Measurements from ENCODE around the gene PSAPL1. TPM values are rescaled to one million over a fixed set of nuclear protein-coding genes. Genes with fewer than 3 reads are reported as not detected.

PSAPL1 gene
- total and polyA plus RNA-seq, 4 donors: not detected

DNA sequence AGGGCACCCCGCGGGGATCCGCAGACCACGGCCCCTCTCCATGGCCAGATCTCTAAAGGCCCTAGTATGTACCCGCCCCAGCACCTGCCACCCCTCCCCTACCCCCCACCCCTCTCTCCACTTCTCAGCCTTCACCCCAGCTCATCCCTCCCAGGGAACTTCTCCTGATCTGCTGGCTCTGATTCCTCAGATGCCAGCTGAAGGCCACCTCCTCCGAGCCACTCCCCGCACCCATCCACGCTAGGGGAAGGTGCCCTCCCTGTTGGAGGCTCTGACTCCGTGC is 11.9 kb downstream of the PSAPL1 start:
- H3K36me3 ChIP-seq (ENCODE audit: control insufficient read depth in 4 of 4, insufficient read depth in 3 of 4, low read depth in 1 of 4, low read length in 3 of 4): no peaks in the 10 kb centered on the region
- no peak overlapping the region for H3K9ac ChIP-seq (ENCODE audit: low read depth in 1 of 2, low read length in 2 of 2)
- no peaks in the 10 kb centered on the region for H3K9me3 ChIP-seq (ENCODE audit: control insufficient read depth in 4 of 4, low read length in 3 of 4)
- H3K27me3 ChIP-seq (ENCODE audit: control insufficient read depth in 4 of 4, insufficient read depth in 4 of 4, low read length in 3 of 4): no peaks in the 10 kb centered on the region
- TF ChIP-seq EGR1 (IDR thresholded peaks at IDR 0.05; ENCODE audit: low read depth in 2 of 2) (no peak), HNF4G (IDR thresholded peaks at IDR 0.05) (no peak), FOXA1 (IDR thresholded peaks at IDR 0.05) (no peak), RXRA (IDR thresholded peaks at IDR 0.05) (no peak), HNF4A (conservative IDR thresholded peaks at IDR 0.05) (no peak), GABPA (IDR thresholded peaks at IDR 0.05 in 1 of 2, conservative IDR thresholded peaks at IDR 0.05 in 1 of 2) (no peak), FOXA2 (IDR thresholded peaks at IDR 0.05) (no peak), TAF1 (conservative IDR thresholded peaks at IDR 0.05) (no peak), YY1 (IDR thresholded peaks at IDR 0.05) (no peak), SP1 (IDR thresholded peaks at IDR 0.05) (no peak)
- TF ChIP-seq, protein P1, sequence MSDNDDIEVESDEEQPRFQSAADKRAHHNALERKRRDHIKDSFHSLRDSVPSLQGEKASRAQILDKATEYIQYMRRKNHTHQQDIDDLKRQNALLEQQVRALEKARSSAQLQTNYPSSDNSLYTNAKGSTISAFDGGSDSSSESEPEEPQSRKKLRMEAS (IDR thresholded peaks at IDR 0.05): no peak
- TF ChIP-seq, protein P2, sequence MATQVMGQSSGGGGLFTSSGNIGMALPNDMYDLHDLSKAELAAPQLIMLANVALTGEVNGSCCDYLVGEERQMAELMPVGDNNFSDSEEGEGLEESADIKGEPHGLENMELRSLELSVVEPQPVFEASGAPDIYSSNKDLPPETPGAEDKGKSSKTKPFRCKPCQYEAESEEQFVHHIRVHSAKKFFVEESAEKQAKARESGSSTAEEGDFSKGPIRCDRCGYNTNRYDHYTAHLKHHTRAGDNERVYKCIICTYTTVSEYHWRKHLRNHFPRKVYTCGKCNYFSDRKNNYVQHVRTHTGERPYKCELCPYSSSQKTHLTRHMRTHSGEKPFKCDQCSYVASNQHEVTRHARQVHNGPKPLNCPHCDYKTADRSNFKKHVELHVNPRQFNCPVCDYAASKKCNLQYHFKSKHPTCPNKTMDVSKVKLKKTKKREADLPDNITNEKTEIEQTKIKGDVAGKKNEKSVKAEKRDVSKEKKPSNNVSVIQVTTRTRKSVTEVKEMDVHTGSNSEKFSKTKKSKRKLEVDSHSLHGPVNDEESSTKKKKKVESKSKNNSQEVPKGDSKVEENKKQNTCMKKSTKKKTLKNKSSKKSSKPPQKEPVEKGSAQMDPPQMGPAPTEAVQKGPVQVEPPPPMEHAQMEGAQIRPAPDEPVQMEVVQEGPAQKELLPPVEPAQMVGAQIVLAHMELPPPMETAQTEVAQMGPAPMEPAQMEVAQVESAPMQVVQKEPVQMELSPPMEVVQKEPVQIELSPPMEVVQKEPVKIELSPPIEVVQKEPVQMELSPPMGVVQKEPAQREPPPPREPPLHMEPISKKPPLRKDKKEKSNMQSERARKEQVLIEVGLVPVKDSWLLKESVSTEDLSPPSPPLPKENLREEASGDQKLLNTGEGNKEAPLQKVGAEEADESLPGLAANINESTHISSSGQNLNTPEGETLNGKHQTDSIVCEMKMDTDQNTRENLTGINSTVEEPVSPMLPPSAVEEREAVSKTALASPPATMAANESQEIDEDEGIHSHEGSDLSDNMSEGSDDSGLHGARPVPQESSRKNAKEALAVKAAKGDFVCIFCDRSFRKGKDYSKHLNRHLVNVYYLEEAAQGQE (IDR thresholded peaks at IDR 0.05): no peak
- TF ChIP-seq, protein P3, sequence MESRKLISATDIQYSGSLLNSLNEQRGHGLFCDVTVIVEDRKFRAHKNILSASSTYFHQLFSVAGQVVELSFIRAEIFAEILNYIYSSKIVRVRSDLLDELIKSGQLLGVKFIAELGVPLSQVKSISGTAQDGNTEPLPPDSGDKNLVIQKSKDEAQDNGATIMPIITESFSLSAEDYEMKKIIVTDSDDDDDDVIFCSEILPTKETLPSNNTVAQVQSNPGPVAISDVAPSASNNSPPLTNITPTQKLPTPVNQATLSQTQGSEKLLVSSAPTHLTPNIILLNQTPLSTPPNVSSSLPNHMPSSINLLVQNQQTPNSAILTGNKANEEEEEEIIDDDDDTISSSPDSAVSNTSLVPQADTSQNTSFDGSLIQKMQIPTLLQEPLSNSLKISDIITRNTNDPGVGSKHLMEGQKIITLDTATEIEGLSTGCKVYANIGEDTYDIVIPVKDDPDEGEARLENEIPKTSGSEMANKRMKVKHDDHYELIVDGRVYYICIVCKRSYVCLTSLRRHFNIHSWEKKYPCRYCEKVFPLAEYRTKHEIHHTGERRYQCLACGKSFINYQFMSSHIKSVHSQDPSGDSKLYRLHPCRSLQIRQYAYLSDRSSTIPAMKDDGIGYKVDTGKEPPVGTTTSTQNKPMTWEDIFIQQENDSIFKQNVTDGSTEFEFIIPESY (IDR thresholded peaks at IDR 0.05): no peak
- TF ChIP-seq, protein P4, sequence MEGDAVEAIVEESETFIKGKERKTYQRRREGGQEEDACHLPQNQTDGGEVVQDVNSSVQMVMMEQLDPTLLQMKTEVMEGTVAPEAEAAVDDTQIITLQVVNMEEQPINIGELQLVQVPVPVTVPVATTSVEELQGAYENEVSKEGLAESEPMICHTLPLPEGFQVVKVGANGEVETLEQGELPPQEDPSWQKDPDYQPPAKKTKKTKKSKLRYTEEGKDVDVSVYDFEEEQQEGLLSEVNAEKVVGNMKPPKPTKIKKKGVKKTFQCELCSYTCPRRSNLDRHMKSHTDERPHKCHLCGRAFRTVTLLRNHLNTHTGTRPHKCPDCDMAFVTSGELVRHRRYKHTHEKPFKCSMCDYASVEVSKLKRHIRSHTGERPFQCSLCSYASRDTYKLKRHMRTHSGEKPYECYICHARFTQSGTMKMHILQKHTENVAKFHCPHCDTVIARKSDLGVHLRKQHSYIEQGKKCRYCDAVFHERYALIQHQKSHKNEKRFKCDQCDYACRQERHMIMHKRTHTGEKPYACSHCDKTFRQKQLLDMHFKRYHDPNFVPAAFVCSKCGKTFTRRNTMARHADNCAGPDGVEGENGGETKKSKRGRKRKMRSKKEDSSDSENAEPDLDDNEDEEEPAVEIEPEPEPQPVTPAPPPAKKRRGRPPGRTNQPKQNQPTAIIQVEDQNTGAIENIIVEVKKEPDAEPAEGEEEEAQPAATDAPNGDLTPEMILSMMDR (IDR thresholded peaks at IDR 0.05; ENCODE audit: low read depth, low read length, missing input control): no peak
- DNase-seq (ENCODE audit: low spot score): no peak
- H3K4me3 ChIP-seq (ENCODE audit: low read depth in 1 of 3, low read length in 3 of 3): no peak overlapping the region
- H3K4me1 ChIP-seq (ENCODE audit: control insufficient read depth in 4 of 4, insufficient read depth in 4 of 4, low read length in 3 of 4): no peaks in the 10 kb centered on the region
- 94% methylated on average over 9 of the region's 9 CpGs for WGBS
- no peak overlapping the region for H3K27ac ChIP-seq (ENCODE audit: low read depth in 1 of 2, low read length in 2 of 2)

DNA sequence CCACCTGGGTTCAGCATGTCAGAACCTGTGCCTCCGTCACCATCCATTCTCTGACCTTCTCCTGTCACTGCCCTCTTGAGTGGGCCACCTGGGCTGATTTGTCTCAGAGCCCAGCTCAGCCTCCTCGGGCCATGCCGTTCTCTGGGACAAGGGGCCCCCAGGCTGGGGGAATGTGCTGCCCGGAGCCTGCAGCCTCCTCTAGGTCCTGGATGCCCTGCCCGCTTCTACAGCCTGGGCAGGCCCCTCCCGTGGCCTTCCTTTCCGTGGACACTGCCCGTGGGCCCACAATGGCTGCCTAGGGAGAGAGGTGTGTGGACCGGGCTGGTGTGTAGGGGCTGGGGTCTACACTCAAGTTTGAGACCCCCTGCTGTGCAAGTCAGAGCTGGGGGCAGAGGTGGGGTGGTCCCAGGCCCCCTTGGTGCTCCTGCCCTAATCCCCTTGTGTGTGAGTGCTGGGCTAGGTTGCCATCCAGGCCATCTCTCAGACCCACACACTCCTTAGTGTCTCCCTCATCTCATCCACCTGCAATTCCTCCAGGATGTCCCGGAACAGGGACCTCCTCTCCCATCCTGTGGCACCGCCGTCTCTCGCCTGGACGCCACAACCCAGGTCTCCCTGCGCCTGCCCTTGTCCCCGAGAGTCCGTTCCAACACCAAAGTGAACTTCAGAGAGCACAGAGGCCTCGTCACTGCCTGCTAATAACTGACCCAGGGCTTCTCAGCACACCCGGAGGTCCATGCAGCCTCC is 12.4 kb downstream of the PSAPL1 start:
- Histone ChIP-seq H3K9ac (ENCODE audit: low read depth in 1 of 2, low read length in 2 of 2) (no peak overlapping the region), H3K4me1 (ENCODE audit: control insufficient read depth in 4 of 4, insufficient read depth in 4 of 4, low read length in 3 of 4) (no peaks in the 10 kb centered on the region), H3K9me3 (ENCODE audit: control insufficient read depth in 4 of 4, low read length in 3 of 4) (no peaks in the 10 kb centered on the region), H3K27ac (ENCODE audit: low read depth in 1 of 2, low read length in 2 of 2) (no peak overlapping the region), H3K36me3 (ENCODE audit: control insufficient read depth in 4 of 4, insufficient read depth in 3 of 4, low read depth in 1 of 4, low read length in 3 of 4) (no peaks in the 10 kb centered on the region), H3K4me3 (ENCODE audit: low read depth in 1 of 3, low read length in 3 of 3) (no peak overlapping the region), H3K27me3 (ENCODE audit: control insufficient read depth in 4 of 4, insufficient read depth in 4 of 4, low read length in 3 of 4) (no peaks in the 10 kb centered on the region)
- DNase-seq (ENCODE audit: low spot score): no peak
- TF ChIP-seq, protein P2 (IDR thresholded peaks at IDR 0.05): no peak
- TF ChIP-seq GABPA (IDR thresholded peaks at IDR 0.05 in 1 of 2, conservative IDR thresholded peaks at IDR 0.05 in 1 of 2) (no peak), SP1 (IDR thresholded peaks at IDR 0.05) (no peak), EGR1 (IDR thresholded peaks at IDR 0.05; ENCODE audit: low read depth in 2 of 2) (no peak)
- 93% methylated on average over 19 of the region's 19 CpGs for WGBS

Data from liver (tissue), 9 donors.